ENCODE data around the gene ANKRD33. TPM values are rescaled to one million over a fixed set of nuclear protein-coding genes. Genes with fewer than 3 reads are reported as not detected.

The ANKRD33 gene
- total and polyA plus RNA-seq, 2 of the 8 experiments (the other 6 are each of a cell fraction or from before 2014, with no cell fraction given) = 0.41 to 0.53 TPM

GRCh38 chr12:51873251-51873994, 14.5 kb upstream of the ANKRD33 start (continued):
- TF ChIP-seq, protein P1, sequence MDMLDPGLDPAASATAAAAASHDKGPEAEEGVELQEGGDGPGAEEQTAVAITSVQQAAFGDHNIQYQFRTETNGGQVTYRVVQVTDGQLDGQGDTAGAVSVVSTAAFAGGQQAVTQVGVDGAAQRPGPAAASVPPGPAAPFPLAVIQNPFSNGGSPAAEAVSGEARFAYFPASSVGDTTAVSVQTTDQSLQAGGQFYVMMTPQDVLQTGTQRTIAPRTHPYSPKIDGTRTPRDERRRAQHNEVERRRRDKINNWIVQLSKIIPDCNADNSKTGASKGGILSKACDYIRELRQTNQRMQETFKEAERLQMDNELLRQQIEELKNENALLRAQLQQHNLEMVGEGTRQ (IDR thresholded peaks at IDR 0.05; ENCODE audit: low read length) = no peak

Measured in H1 (cell line).